Neural cell (in vitro differentiated cells): Measurements from ENCODE around the gene CPEB1. TPM values are rescaled to one million over a fixed set of nuclear protein-coding genes. Genes with fewer than 3 reads are reported as not detected.

Experiments
- H2AFZ ChIP-seq: fragments of 200-600, 300-800 bp; sonication (generic), shearing (Covaris generic); 2 replicates; pipeline ENCODE4 v1.6.0; 2014; ENCODE audit warnings: low read depth, mild to moderate bottlenecking, antibody characterized with exemption, low read length, moderate library complexity
- H3F3A ChIP-seq: fragments of 200-600 bp; shearing (Covaris generic); 2 replicates; pipeline ENCODE4 v1.6.1; 2016; ENCODE audit warnings: mild to moderate bottlenecking, moderate library complexity, mixed read lengths, antibody characterized with exemption, low read length; ENCODE audit not compliant: insufficient read depth, poor library complexity, severe bottlenecking
- H3K27ac ChIP-seq: fragments of 200-600, 300-800 bp; sonication (generic), shearing (Covaris generic); 2 replicates; pipeline ENCODE4 v1.5.1; 2014; ENCODE audit warnings: mild to moderate bottlenecking, low read length, moderate library complexity
- H3K27me3 ChIP-seq: fragments of 300-800, 200-600 bp; sonication (generic), shearing (Covaris generic); 2 replicates; pipeline ENCODE4 v1.6.0; 2014; ENCODE audit warnings: mild to moderate bottlenecking, low read depth, low read length, moderate library complexity; ENCODE audit not compliant: insufficient read depth
- H3K36me3 ChIP-seq: fragments of 300-800, 200-600 bp; sonication (generic), shearing (Covaris generic); 2 replicates; pipeline ENCODE4 v1.5.1; 2014; ENCODE audit warnings: mild to moderate bottlenecking, antibody characterized with exemption, low read length, moderate library complexity; ENCODE audit not compliant: insufficient read depth
- H3K4me2 ChIP-seq: fragments of 300-800, 200-600 bp; sonication (generic), shearing (Covaris generic); 2 replicates; pipeline ENCODE4 v1.6.0; 2014; ENCODE audit warnings: mild to moderate bottlenecking, low read length
- H3K4me3 ChIP-seq: fragments of 300-800, 200-600 bp; sonication (generic), shearing (Covaris generic); 2 replicates; pipeline ENCODE4 v1.5.1; 2014; ENCODE audit warnings: mild to moderate bottlenecking, low read length, moderate library complexity
- H3K79me2 ChIP-seq: fragments of 200-600 bp; shearing (Covaris generic); replicated peaks from 2 replicates; pipeline ENCODE4 v1.6.0; 2014; ENCODE audit warnings: mild to moderate bottlenecking, low read length, moderate library complexity; ENCODE audit not compliant: insufficient read depth
- H3K9ac ChIP-seq: fragments of 300-800, 200-600 bp; sonication (generic), shearing (Covaris generic); 2 replicates; pipeline ENCODE4 v1.6.1; 2016; ENCODE audit warnings: mild to moderate bottlenecking, low read length, mixed read lengths
- H3K9me2 ChIP-seq: fragments of 200-600 bp; shearing (Covaris generic); 2 replicates; pipeline ENCODE4 v1.6.1; 2016; ENCODE audit warnings: mild to moderate bottlenecking, low read length, mixed read lengths; ENCODE audit not compliant: insufficient read depth
- H3K9me3 ChIP-seq: fragments of 200-600, 300-800 bp; sonication (generic), shearing (Covaris generic); 2 replicates; pipeline ENCODE4 v1.6.1; 2016; ENCODE audit warnings: mild to moderate bottlenecking, mixed run types, low read length, moderate library complexity, mixed read lengths
- H4K20me1 ChIP-seq: fragments of 200-600 bp; shearing (Covaris generic); 2 replicates; pipeline ENCODE4 v1.6.1; 2016; ENCODE audit warnings: mild to moderate bottlenecking, mixed run types; ENCODE audit not compliant: insufficient read depth
- EP300 ChIP-seq: fragments of 450-650 bp; conservative IDR thresholded peaks from 2 replicates; pipeline ENCODE4 v1.6.1; 2014; ENCODE audit warnings: antibody characterized with exemption, mild to moderate bottlenecking, moderate library complexity; ENCODE audit not compliant: poor library complexity, severe bottlenecking
- EZH2 ChIP-seq: fragments of 200-600, 300-800 bp; shearing (Covaris generic), sonication (generic); IDR thresholded peaks from 2 replicates; pipeline ENCODE4 v1.6.1; 2014; ENCODE audit warnings: antibody characterized with exemption, low read length, borderline replicate concordance, mild to moderate bottlenecking; ENCODE audit not compliant: insufficient read depth, poor library complexity, severe bottlenecking
- MXI1 ChIP-seq: fragments of 450-650 bp; conservative IDR thresholded peaks from 2 replicates; pipeline ENCODE4 v1.6.1; 2014; ENCODE audit warnings: antibody characterized with exemption, mild to moderate bottlenecking; ENCODE audit not compliant: poor library complexity, severe bottlenecking
- POLR2AphosphoS5 ChIP-seq: IDR thresholded peaks from 2 replicates; pipeline ENCODE4 v1.6.1; 2012
- RAD21 ChIP-seq: fragments of 450-650 bp; conservative IDR thresholded peaks from 2 replicates; pipeline ENCODE4 v1.6.1; 2014; ENCODE audit warnings: antibody characterized with exemption, mild to moderate bottlenecking, moderate library complexity
- SMC3 ChIP-seq: fragments of 450-650 bp; conservative IDR thresholded peaks from 2 replicates; pipeline ENCODE4 v1.6.1; 2014; ENCODE audit warnings: antibody characterized with exemption, mild to moderate bottlenecking, moderate library complexity; ENCODE audit not compliant: poor library complexity
- TAF1 ChIP-seq: IDR thresholded peaks from 2 replicates; pipeline ENCODE4 v1.6.1; 2012; ENCODE audit warnings: low read depth
- polyA plus RNA-seq: library from polyadenylated mRNA; depleted of rRNA; stranded (reverse); fragments of >200 nt; gene quantifications from 2 replicates; pipeline ENCODE4 v1.2.3, GENCODE V29; 2014
- TF ChIP-seq, protein P1 (sequence below): IDR thresholded peaks from 2 replicates; pipeline ENCODE4 v1.6.1; 2012; ENCODE audit warnings: borderline replicate concordance
- TF ChIP-seq, protein P2 (sequence below): fragments of 450-650 bp; IDR thresholded peaks from 2 replicates; pipeline ENCODE4 v1.5.1; 2014; ENCODE audit warnings: antibody characterized with exemption, mild to moderate bottlenecking, moderate library complexity; ENCODE audit not compliant: poor library complexity, severe bottlenecking

The CPEB1 gene
- polyA plus RNA-seq, 1 donor from 2014 or later, result 0.61 TPM

GRCh38 chr15:82635798-82636197 lies 11.4 kb downstream of the CPEB1 start:
- Histone ChIP-seq H3K9me3 (no peaks in the 10 kb centered on the region), H4K20me1 (no peaks in the 10 kb centered on the region), H3K9me2 (no peaks in the 10 kb centered on the region), H3K27me3 (peaks cover 14% of the 10 kb centered on the region), H3K27ac (no peak overlapping the region), H3K4me3 (no peak overlapping the region), H3K4me2 (no peak overlapping the region), H3K79me2 (no peaks in the 10 kb centered on the region), H3K36me3 (no peaks in the 10 kb centered on the region), H3F3A (no peaks in the 10 kb centered on the region), H2AFZ (no peak overlapping the region), H3K9ac (no peak overlapping the region)
- TF ChIP-seq, protein P1, sequence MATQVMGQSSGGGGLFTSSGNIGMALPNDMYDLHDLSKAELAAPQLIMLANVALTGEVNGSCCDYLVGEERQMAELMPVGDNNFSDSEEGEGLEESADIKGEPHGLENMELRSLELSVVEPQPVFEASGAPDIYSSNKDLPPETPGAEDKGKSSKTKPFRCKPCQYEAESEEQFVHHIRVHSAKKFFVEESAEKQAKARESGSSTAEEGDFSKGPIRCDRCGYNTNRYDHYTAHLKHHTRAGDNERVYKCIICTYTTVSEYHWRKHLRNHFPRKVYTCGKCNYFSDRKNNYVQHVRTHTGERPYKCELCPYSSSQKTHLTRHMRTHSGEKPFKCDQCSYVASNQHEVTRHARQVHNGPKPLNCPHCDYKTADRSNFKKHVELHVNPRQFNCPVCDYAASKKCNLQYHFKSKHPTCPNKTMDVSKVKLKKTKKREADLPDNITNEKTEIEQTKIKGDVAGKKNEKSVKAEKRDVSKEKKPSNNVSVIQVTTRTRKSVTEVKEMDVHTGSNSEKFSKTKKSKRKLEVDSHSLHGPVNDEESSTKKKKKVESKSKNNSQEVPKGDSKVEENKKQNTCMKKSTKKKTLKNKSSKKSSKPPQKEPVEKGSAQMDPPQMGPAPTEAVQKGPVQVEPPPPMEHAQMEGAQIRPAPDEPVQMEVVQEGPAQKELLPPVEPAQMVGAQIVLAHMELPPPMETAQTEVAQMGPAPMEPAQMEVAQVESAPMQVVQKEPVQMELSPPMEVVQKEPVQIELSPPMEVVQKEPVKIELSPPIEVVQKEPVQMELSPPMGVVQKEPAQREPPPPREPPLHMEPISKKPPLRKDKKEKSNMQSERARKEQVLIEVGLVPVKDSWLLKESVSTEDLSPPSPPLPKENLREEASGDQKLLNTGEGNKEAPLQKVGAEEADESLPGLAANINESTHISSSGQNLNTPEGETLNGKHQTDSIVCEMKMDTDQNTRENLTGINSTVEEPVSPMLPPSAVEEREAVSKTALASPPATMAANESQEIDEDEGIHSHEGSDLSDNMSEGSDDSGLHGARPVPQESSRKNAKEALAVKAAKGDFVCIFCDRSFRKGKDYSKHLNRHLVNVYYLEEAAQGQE, result no peak
- TF ChIP-seq POLR2AphosphoS5 (no peak), SMC3 (no peak), EP300 (no peak), TAF1 (no peak), RAD21 (no peak), EZH2 (no peak), MXI1 (no peak)
- TF ChIP-seq, protein P2, sequence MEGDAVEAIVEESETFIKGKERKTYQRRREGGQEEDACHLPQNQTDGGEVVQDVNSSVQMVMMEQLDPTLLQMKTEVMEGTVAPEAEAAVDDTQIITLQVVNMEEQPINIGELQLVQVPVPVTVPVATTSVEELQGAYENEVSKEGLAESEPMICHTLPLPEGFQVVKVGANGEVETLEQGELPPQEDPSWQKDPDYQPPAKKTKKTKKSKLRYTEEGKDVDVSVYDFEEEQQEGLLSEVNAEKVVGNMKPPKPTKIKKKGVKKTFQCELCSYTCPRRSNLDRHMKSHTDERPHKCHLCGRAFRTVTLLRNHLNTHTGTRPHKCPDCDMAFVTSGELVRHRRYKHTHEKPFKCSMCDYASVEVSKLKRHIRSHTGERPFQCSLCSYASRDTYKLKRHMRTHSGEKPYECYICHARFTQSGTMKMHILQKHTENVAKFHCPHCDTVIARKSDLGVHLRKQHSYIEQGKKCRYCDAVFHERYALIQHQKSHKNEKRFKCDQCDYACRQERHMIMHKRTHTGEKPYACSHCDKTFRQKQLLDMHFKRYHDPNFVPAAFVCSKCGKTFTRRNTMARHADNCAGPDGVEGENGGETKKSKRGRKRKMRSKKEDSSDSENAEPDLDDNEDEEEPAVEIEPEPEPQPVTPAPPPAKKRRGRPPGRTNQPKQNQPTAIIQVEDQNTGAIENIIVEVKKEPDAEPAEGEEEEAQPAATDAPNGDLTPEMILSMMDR, result no peak

GRCh38 chr15:82630033-82630432 lies 17.1 kb downstream of the CPEB1 start:
- Histone ChIP-seq H3K4me3 (no peak overlapping the region), H3F3A (no peaks in the 10 kb centered on the region), H2AFZ (no peak overlapping the region), H3K27me3 (no peaks in the 10 kb centered on the region), H3K9ac (no peak overlapping the region), H3K27ac (no peak overlapping the region), H3K36me3 (no peaks in the 10 kb centered on the region), H3K79me2 (no peaks in the 10 kb centered on the region), H4K20me1 (no peaks in the 10 kb centered on the region), H3K9me2 (no peaks in the 10 kb centered on the region), H3K9me3 (no peaks in the 10 kb centered on the region), H3K4me2 (no peak overlapping the region)
- TF ChIP-seq MXI1 (no peak), SMC3 (no peak), POLR2AphosphoS5 (no peak), RAD21 (no peak), TAF1 (no peak), EZH2 (no peak), EP300 (no peak)
- TF ChIP-seq, protein P1, result no peak
- TF ChIP-seq, protein P2, result no peak
